ENCODE results near the gene KDM4B. TPM values are rescaled to one million over a fixed set of nuclear protein-coding genes. Genes with fewer than 3 reads are reported as not detected.

The KDM4B gene
- total and polyA plus RNA-seq, 2 of the 8 experiments (the other 6 are each of a cell fraction or from before 2014, with no cell fraction given) = 12.0 to 31.9 TPM

DNA sequence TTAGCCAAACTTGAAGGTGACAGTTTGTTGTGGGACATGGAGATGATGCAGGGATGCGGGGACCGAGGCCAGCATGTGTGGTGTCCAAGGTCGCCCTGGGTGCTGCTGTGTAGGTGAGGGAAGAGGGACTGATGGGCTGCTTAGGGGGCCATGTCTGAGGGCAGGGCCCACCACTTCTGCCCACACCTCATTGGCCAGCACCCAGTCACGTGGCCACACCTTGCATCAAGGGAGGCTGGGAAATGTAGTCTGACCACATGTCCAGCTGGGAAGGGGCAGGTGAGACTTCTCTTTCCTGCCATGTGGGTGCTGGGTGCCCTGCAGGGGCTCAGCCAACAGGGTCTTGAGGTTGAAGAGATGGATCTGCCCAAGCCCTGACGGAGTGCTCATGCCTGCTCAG is 88.9 kb downstream of the KDM4B start (continued):
- TF ChIP-seq CEBPB (IDR thresholded peaks at IDR 0.05; ENCODE audit: low read depth, low read length) (no peak), SIX5 (IDR thresholded peaks at IDR 0.05; ENCODE audit: low read depth, low read length) (peak; percentile 60; the same call in 1 of the 2 replicates), TEAD4 (IDR thresholded peaks at IDR 0.05; ENCODE audit: low read depth, low read length) (no peak), YY1 (IDR thresholded peaks at IDR 0.05; ENCODE audit: low read depth, low read length) (peak; percentile 68; the same call in 1 of the 2 replicates), SP1 (IDR thresholded peaks at IDR 0.05; ENCODE audit: low read depth, low read length) (0 out of 2 replicates have a peak, but pooled peaks have one; percentile 59)
